ENCODE data around the gene COX7B2.

COX7B2 gene

GRCh38 chr4:46836584-46836983, 72.5 kb downstream of the COX7B2 start:
- H3K4me2 ChIP-seq (ENCODE audit: low read length): no peak overlapping the region
- H3K4me1 ChIP-seq: no peaks in the 10 kb centered on the region
- H3K79me2 ChIP-seq: no peaks in the 10 kb centered on the region
- TF ChIP-seq, protein P1, sequence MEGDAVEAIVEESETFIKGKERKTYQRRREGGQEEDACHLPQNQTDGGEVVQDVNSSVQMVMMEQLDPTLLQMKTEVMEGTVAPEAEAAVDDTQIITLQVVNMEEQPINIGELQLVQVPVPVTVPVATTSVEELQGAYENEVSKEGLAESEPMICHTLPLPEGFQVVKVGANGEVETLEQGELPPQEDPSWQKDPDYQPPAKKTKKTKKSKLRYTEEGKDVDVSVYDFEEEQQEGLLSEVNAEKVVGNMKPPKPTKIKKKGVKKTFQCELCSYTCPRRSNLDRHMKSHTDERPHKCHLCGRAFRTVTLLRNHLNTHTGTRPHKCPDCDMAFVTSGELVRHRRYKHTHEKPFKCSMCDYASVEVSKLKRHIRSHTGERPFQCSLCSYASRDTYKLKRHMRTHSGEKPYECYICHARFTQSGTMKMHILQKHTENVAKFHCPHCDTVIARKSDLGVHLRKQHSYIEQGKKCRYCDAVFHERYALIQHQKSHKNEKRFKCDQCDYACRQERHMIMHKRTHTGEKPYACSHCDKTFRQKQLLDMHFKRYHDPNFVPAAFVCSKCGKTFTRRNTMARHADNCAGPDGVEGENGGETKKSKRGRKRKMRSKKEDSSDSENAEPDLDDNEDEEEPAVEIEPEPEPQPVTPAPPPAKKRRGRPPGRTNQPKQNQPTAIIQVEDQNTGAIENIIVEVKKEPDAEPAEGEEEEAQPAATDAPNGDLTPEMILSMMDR (IDR thresholded peaks at IDR 0.05): no peak
- H3K27me3 ChIP-seq (ENCODE audit: control insufficient read depth, insufficient read depth, low read length): no peaks in the 10 kb centered on the region
- no peaks in the 10 kb centered on the region for H3K9me3 ChIP-seq (ENCODE audit: control insufficient read depth, low read length)
- no peak overlapping the region for H2AFZ ChIP-seq
- no peak overlapping the region for H3K4me3 ChIP-seq (ENCODE audit: low read depth, low read length)
- no peak overlapping the region for H3K9ac ChIP-seq
- H3K36me3 ChIP-seq (ENCODE audit: control insufficient read depth, insufficient read depth, low read length): no peaks in the 10 kb centered on the region
- H3K27ac ChIP-seq: no peak overlapping the region

DNA sequence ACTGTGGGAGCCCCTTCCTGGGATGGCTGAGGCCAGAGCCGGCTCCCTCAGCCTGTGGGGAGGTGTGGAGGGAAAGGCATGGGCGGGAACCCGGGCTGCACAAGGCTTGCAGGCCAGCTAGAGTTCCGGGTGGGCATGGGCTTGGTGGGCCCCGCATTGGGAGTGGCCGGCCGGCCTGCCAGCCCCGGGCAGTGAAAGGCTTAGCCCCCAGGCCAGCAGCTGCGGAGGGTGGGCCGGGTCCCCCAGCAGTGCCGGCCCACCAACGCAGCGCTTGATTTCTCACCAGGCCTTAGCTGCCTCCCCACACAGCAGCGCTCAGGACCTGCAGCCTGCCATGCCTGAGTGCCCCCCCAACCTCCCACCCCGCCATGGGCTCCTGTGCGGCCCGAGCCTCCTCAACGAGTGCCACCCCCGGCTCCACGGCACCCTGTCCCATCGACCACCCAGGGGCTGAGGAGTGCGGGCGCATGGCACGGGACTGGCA, 78.0 kb downstream of the COX7B2 start:
- H3K9ac ChIP-seq: no peak overlapping the region
- H3K36me3 ChIP-seq (ENCODE audit: control insufficient read depth, insufficient read depth, low read length): no peaks in the 10 kb centered on the region
- H3K79me2 ChIP-seq: no peaks in the 10 kb centered on the region
- H2AFZ ChIP-seq: no peak overlapping the region
- no peaks in the 10 kb centered on the region for H3K4me1 ChIP-seq
- TF ChIP-seq, protein P1 (IDR thresholded peaks at IDR 0.05): no peak
- no peak overlapping the region for H3K27ac ChIP-seq
- no peak overlapping the region for H3K4me3 ChIP-seq (ENCODE audit: low read depth, low read length)
- no peaks in the 10 kb centered on the region for H3K9me3 ChIP-seq (ENCODE audit: control insufficient read depth, low read length)
- no peak overlapping the region for H3K4me2 ChIP-seq (ENCODE audit: low read length)
- no peaks in the 10 kb centered on the region for H3K27me3 ChIP-seq (ENCODE audit: control insufficient read depth, insufficient read depth, low read length)

- no peak overlapping the region for H3K4me3 ChIP-seq (ENCODE audit: low read depth, low read length)
- H2AFZ ChIP-seq: no peak overlapping the region
- TF ChIP-seq, protein P1 (IDR thresholded peaks at IDR 0.05): no peak
- no peaks in the 10 kb centered on the region for H3K79me2 ChIP-seq
- no peak overlapping the region for H3K4me2 ChIP-seq (ENCODE audit: low read length)
- H3K9me3 ChIP-seq (ENCODE audit: control insufficient read depth, low read length): no peaks in the 10 kb centered on the region
- H3K27ac ChIP-seq: no peak overlapping the region
- H3K27me3 ChIP-seq (ENCODE audit: control insufficient read depth, insufficient read depth, low read length): no peaks in the 10 kb centered on the region
- no peak overlapping the region for H3K9ac ChIP-seq
- H3K4me1 ChIP-seq: no peaks in the 10 kb centered on the region
- H3K36me3 ChIP-seq (ENCODE audit: control insufficient read depth, insufficient read depth, low read length): no peaks in the 10 kb centered on the region
Measured at GRCh38 chr4:46820154-46820553, 88.9 kb downstream of the COX7B2 start.

DNA sequence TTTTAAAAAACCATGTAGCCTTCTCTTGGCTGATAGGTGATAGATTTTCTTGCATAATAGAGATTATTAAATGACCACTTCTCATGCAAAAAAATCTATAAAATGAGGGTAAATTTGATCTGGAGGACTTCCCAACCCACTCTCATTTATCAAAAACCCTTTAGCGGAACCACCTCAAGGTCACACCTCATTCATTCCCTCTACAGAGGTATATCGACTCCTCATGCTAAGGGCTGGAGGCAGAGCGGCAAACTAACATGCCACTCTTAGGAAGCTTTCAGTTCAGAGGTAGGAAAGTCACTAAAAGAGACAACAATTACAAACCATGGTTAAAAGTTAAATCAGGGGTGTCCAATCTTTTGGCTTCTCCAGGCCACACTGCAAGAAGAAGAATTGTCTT, 90.0 kb downstream of the COX7B2 start:
- H3K27me3 ChIP-seq (ENCODE audit: control insufficient read depth, insufficient read depth, low read length): no peaks in the 10 kb centered on the region

GRCh38 chr4:46818604-46819003, 90.4 kb downstream of the COX7B2 start:
- H3K9me3 ChIP-seq (ENCODE audit: control insufficient read depth, low read length): no peaks in the 10 kb centered on the region
- H3K79me2 ChIP-seq: no peaks in the 10 kb centered on the region
- no peak overlapping the region for H2AFZ ChIP-seq
- no peak overlapping the region for H3K9ac ChIP-seq
- no peaks in the 10 kb centered on the region for H3K4me1 ChIP-seq
- TF ChIP-seq, protein P1 (IDR thresholded peaks at IDR 0.05): no peak
- no peak overlapping the region for H3K4me3 ChIP-seq (ENCODE audit: low read depth, low read length)
- no peak overlapping the region for H3K4me2 ChIP-seq (ENCODE audit: low read length)
- H3K27me3 ChIP-seq (ENCODE audit: control insufficient read depth, insufficient read depth, low read length): no peaks in the 10 kb centered on the region
- H3K36me3 ChIP-seq (ENCODE audit: control insufficient read depth, insufficient read depth, low read length): no peaks in the 10 kb centered on the region
- no peak overlapping the region for H3K27ac ChIP-seq

More for the DNA sequence above, 90.0 kb downstream of the COX7B2 start:
- no peak overlapping the region for H3K4me3 ChIP-seq (ENCODE audit: low read depth, low read length)
- H3K27ac ChIP-seq: no peak overlapping the region
- no peaks in the 10 kb centered on the region for H3K79me2 ChIP-seq
- no peak overlapping the region for H3K9ac ChIP-seq
- no peak overlapping the region for H2AFZ ChIP-seq
- H3K4me2 ChIP-seq (ENCODE audit: low read length): no peak overlapping the region
- no peaks in the 10 kb centered on the region for H3K4me1 ChIP-seq
- no peaks in the 10 kb centered on the region for H3K9me3 ChIP-seq (ENCODE audit: control insufficient read depth, low read length)
- TF ChIP-seq, protein P1 (IDR thresholded peaks at IDR 0.05): no peak
- H3K36me3 ChIP-seq (ENCODE audit: control insufficient read depth, insufficient read depth, low read length): no peaks in the 10 kb centered on the region

Measured in parathyroid adenoma (tissue), 2 donors.